AG09309 (cell line): Measurements from ENCODE around the gene ADAMTS17.

Experiments used
- DNase-seq: peaks from one replicate; pipeline ENCODE4 v3.0.0-alpha.2; 2010; ENCODE audit warnings: low read depth
- H3K4me3 ChIP-seq: 2 replicates; pipeline ENCODE4 v1.5.1; 2011; ENCODE audit warnings: mild to moderate bottlenecking, low read depth, low read length, moderate library complexity; ENCODE audit not compliant: control insufficient read depth
- CTCF ChIP-seq: IDR thresholded peaks from 2 replicates; pipeline ENCODE4 v1.5.1; 2011; ENCODE audit warnings: mild to moderate bottlenecking, low read depth, low read length, inconsistent platforms; ENCODE audit not compliant: insufficient read depth, control insufficient read depth; ENCODE audit errors: missing control alignments

Gene ADAMTS17

GRCh38 chr15:100259266-100259665 is 82.5 kb downstream of the ADAMTS17 start:
- no peak for TF ChIP-seq CTCF
- H3K4me3 ChIP-seq = no peak overlapping the region
- no peak for DNase-seq

- TF ChIP-seq CTCF = no peak
- DNase-seq = no peak
- no peak overlapping the region for H3K4me3 ChIP-seq
Measured at GRCh38 chr15:100256970-100257650, 84.7 kb downstream of the ADAMTS17 start.

GRCh38 chr15:100256101-100256969 is 85.4 kb downstream of the ADAMTS17 start:
- H3K4me3 ChIP-seq = no peak overlapping the region
- no peak for DNase-seq
- no peak for TF ChIP-seq CTCF

DNA sequence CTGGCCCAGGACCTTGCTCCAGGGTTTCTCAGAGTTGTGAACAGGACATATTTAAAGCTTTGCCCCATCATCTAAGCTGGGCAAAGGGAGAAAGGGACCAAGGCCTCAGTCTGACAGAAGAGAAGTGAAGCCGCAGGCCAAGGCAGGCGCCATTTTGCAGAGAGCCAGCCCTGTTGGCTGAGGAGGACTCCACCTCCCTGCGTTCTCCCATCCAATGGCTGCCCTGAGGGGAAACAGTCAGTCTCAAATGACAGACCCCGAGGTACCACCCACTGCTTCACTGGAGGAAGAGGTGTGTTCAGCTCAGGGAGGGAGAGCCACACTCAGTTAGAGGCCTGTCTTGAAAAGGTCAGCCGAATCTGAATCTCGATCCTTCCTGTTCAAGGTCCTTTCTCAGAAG is 86.1 kb downstream of the ADAMTS17 start:
- no peak for TF ChIP-seq CTCF
- H3K4me3 ChIP-seq = no peak overlapping the region
- DNase-seq = no peak

DNA sequence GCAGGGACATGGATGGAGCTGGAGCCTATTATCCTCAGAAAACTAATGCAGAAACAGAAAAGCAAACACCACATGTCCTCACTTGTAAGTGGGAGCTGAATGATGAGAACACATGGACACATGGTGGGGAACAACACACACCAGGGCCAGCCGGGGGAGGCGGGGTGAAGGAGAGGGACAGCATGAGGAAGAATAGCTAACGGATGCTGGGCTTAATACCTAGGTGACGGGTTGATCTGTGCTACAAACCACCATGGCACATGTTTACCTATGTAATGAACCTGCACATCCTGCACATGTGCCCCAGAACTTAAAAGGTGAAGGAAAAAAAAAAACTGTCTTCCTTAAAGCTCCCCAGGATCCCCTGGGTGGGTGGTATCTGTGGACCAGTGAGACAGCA is 87.1 kb downstream of the ADAMTS17 start:
- H3K4me3 ChIP-seq = no peak overlapping the region
- TF ChIP-seq CTCF = no peak
- no peak for DNase-seq

- no peak overlapping the region for H3K4me3 ChIP-seq
- DNase-seq = no peak
- TF ChIP-seq CTCF = no peak
Measured at GRCh38 chr15:100254285-100254684, 87.5 kb downstream of the ADAMTS17 start.
